22Rv1 (cell line): Measurements from ENCODE around the gene LRPAP1.

Source experiments
- ZFX ChIP-seq: fragments of 450-650 bp; IDR thresholded peaks from 2 replicates; pipeline ENCODE4 v1.6.1; 2017; ENCODE audit warnings: antibody characterized with exemption, borderline replicate concordance
- TF ChIP-seq, protein P1 (sequence below): fragments of 450-650 bp; IDR thresholded peaks from 2 replicates; pipeline ENCODE4 v1.5.1; 2017; ENCODE audit warnings: mild to moderate bottlenecking

DNA sequence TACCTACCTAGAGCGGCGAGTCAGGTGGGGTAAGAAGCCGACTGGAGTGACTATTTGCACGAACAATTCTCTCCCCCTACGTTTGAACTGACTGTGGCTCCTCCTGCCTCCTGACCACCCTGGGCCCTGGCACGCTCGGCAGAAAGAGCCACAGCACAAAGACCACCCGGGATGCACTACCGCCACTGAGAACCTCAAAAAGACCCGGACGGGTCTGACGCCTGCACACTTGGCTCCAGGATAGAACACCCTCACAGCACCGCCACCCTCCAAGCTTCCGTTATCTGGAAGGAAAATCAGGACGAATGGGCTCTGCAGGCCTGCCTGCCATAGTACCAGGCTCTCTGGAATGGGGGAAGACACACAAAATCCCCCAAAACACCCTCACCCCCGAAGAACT lies 2.2 kb downstream of the LRPAP1 start:
- TF ChIP-seq, protein P1, sequence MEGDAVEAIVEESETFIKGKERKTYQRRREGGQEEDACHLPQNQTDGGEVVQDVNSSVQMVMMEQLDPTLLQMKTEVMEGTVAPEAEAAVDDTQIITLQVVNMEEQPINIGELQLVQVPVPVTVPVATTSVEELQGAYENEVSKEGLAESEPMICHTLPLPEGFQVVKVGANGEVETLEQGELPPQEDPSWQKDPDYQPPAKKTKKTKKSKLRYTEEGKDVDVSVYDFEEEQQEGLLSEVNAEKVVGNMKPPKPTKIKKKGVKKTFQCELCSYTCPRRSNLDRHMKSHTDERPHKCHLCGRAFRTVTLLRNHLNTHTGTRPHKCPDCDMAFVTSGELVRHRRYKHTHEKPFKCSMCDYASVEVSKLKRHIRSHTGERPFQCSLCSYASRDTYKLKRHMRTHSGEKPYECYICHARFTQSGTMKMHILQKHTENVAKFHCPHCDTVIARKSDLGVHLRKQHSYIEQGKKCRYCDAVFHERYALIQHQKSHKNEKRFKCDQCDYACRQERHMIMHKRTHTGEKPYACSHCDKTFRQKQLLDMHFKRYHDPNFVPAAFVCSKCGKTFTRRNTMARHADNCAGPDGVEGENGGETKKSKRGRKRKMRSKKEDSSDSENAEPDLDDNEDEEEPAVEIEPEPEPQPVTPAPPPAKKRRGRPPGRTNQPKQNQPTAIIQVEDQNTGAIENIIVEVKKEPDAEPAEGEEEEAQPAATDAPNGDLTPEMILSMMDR = no peak
- TF ChIP-seq ZFX = no peak
